Amniotic epithelial cell (primary cell): Measurements from ENCODE around the gene STX16.

Source experiments
- DNase-seq: peaks from one replicate; pipeline ENCODE4 v3.0.0-alpha.2; 2010; ENCODE audit warnings: low read depth

The STX16 gene

GRCh38 chr20:58697867-58698703 lies 47.0 kb downstream of the STX16 start:
- DNase-seq = no peak

- DNase-seq = no peak
Observed at GRCh38 chr20:58698741-58699622, 47.9 kb downstream of the STX16 start.

- DNase-seq = peak; percentile 67
Observed at GRCh38 chr20:58699623-58700107, 48.6 kb downstream of the STX16 start.

GRCh38 chr20:58700121-58700821 lies 49.2 kb downstream of the STX16 start:
- no peak for DNase-seq

- no peak for DNase-seq
Observed at GRCh38 chr20:58700823-58701222, 49.7 kb downstream of the STX16 start.

GRCh38 chr20:58701431-58702160 lies 50.5 kb downstream of the STX16 start:
- DNase-seq = no peak

GRCh38 chr20:58702161-58702510 lies 51.1 kb downstream of the STX16 start:
- DNase-seq = no peak

GRCh38 chr20:58702859-58703648 lies 52.0 kb downstream of the STX16 start:
- DNase-seq = no peak

- DNase-seq = no peak
Observed at GRCh38 chr20:58703765-58704371, 52.8 kb downstream of the STX16 start.

GRCh38 chr20:58705208-58705926 lies 54.3 kb downstream of the STX16 start:
- no peak for DNase-seq

GRCh38 chr20:58706150-58706892 lies 55.2 kb downstream of the STX16 start:
- DNase-seq = no peak

- DNase-seq = no peak
Observed at GRCh38 chr20:58706975-58707681, 56.0 kb downstream of the STX16 start.

- DNase-seq = no peak
Observed at GRCh38 chr20:58707770-58708169, 56.7 kb downstream of the STX16 start.

- no peak for DNase-seq
Observed at GRCh38 chr20:58708246-58708931, 57.3 kb downstream of the STX16 start.

GRCh38 chr20:58709013-58709702 lies 58.1 kb downstream of the STX16 start:
- DNase-seq = no peak

- DNase-seq = no peak
Observed at GRCh38 chr20:58709703-58710039, 58.6 kb downstream of the STX16 start.
